Nephron progenitor cell (in vitro differentiated cells): ENCODE measurements around the gene FNDC8.

Experiments used
- DNase-seq: peaks from one replicate; pipeline ENCODE4 v3.0.0; 2021
- H3K27ac Mint-ChIP-seq: 2 replicates; pipeline ENCODE4 v1.8.0; 2021; ENCODE audit warnings: mild to moderate bottlenecking, moderate library complexity, mixed read lengths
- H3K27me3 Mint-ChIP-seq: 2 replicates; pipeline ENCODE4 v1.8.0; 2021; ENCODE audit warnings: mild to moderate bottlenecking, low read depth, mixed read lengths; ENCODE audit not compliant: poor library complexity
- H3K36me3 Mint-ChIP-seq: 2 replicates; pipeline ENCODE4 v1.8.0; 2021; ENCODE audit warnings: low read depth, mixed read lengths
- H3K4me1 Mint-ChIP-seq: 2 replicates; pipeline ENCODE4 v1.8.0; 2021; ENCODE audit warnings: mixed read lengths
- H3K4me3 Mint-ChIP-seq: 2 replicates; pipeline ENCODE4 v1.8.0; 2021; ENCODE audit warnings: mild to moderate bottlenecking, moderate library complexity, mixed read lengths
- H3K9me3 Mint-ChIP-seq: 2 replicates; pipeline ENCODE4 v1.8.0; 2021; ENCODE audit warnings: mild to moderate bottlenecking, moderate library complexity, mixed read lengths
- TF ChIP-seq, protein P1 (sequence below): fragments of 200-600 bp; sonication (generic); IDR thresholded peaks from 2 replicates; pipeline ENCODE4 v1.5.0; 2021; ENCODE audit warnings: antibody characterized with exemption

The FNDC8 gene

DNA sequence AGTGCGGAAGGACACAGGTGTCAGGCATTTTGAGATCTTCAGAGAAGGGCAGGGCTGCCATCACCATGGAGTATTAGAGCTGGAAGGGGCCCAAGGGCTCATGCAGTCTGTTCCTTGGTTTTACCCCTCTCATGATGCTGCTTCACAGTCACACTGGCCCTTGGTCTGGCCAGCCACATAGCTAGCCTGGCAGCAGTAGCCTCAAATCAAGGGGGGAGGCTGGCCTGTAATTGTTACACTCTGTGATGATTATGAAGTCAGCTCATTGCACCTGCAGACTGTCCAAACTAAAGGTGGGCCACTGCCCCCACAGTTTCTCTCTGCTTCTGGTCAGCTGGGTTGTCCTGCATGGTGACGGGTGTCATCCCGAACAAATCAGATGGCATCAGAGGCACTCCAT, at the start of gene FNDC8:
TSS of gene FNDC8 (plus strand) at position 301 of the 400 bp plus-strand sequence. CDS start at position 380, 79 bp downstream.
- Mint-ChIP-seq H3K9me3 (no peaks in the 10 kb centered on the region), H3K27me3 (peaks cover 34% of the 10 kb centered on the region), H3K27ac (no peak within 1 kb of the TSS), H3K4me1 (peaks cover 14% of the 10 kb centered on the region), H3K36me3 (peaks cover 5% of the 10 kb centered on the region), H3K4me3 (no peak within 1 kb of the TSS)
- TF ChIP-seq, protein P1, sequence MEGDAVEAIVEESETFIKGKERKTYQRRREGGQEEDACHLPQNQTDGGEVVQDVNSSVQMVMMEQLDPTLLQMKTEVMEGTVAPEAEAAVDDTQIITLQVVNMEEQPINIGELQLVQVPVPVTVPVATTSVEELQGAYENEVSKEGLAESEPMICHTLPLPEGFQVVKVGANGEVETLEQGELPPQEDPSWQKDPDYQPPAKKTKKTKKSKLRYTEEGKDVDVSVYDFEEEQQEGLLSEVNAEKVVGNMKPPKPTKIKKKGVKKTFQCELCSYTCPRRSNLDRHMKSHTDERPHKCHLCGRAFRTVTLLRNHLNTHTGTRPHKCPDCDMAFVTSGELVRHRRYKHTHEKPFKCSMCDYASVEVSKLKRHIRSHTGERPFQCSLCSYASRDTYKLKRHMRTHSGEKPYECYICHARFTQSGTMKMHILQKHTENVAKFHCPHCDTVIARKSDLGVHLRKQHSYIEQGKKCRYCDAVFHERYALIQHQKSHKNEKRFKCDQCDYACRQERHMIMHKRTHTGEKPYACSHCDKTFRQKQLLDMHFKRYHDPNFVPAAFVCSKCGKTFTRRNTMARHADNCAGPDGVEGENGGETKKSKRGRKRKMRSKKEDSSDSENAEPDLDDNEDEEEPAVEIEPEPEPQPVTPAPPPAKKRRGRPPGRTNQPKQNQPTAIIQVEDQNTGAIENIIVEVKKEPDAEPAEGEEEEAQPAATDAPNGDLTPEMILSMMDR = no peak
- DNase-seq = no peak

DNA sequence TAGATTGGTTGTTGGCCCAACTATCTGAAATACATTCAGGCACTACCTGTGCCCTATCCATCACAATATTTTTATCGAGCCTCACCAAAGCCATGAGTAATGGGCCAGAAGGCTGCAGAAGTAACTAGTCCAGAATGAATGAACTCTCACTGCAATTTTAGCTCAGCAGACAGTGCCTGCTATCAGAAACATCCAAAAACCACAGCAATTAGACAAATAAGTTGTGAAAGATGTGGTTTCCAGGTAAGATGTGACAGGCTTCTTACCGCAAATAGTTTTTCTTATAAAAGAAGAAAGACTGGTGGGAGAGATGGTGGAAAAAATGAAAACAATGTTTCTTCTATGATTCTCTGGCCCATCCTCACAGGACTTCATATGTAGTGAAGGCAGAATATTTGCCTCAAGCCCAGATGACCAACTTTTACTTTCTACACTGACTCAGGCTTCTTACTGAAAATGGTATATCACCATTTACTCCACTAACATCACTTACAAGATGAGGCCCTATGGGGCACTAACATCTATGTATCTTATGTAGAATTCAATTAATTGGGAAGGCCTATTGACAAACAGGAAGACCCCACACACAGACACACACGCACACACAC, 48.1 kb upstream of the FNDC8 start:
- TF ChIP-seq, protein P1 = no peak
- no peaks in the 10 kb centered on the region for H3K9me3 Mint-ChIP-seq
- H3K36me3 Mint-ChIP-seq = no peaks in the 10 kb centered on the region
- no peak for DNase-seq
- no peaks in the 10 kb centered on the region for H3K27me3 Mint-ChIP-seq
- peaks cover 12% of the 10 kb centered on the region for H3K4me1 Mint-ChIP-seq
- no peak overlapping the region for H3K27ac Mint-ChIP-seq
- H3K4me3 Mint-ChIP-seq = no peak overlapping the region

DNA sequence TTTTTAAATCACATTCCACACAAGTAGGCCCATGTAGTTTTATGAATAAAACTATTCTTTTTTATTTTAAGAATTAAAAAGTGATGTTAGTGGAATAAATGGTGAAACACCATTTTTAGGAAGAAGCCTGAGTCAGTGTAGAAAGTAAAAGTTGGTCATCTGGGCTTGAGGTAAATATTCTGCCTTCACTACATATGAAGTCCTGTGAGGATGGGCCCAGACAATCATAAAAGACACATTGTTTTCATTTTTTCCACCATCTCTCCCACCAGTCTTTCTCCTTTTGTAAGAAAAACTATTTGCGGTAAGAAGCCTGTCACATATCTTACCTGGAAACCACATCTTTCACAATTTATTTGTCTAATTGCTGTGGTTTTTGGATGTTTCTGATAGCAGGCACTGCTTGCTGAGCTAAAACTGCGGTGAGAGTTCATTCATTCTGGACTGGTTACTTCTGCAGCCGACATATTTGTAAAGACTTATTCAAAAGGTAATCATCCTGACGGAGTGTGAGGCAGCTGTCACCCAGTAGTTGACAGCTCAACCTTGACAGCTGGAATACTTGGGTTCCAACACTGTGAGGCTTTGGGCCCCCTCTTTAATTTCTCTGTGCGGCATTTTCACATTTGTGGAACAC, 47.3 kb upstream of the FNDC8 start:
- Mint-ChIP-seq H3K36me3 (no peaks in the 10 kb centered on the region), H3K4me3 (no peak overlapping the region), H3K27ac (no peak overlapping the region), H3K27me3 (no peaks in the 10 kb centered on the region), H3K4me1 (peaks cover 9% of the 10 kb centered on the region), H3K9me3 (no peaks in the 10 kb centered on the region)
- TF ChIP-seq, protein P1 = no peak
- DNase-seq = no peak

- DNase-seq = no peak
- Mint-ChIP-seq H3K4me3 (no peak overlapping the region), H3K36me3 (no peaks in the 10 kb centered on the region), H3K9me3 (no peaks in the 10 kb centered on the region), H3K27me3 (no peaks in the 10 kb centered on the region), H3K27ac (no peak overlapping the region), H3K4me1 (peaks cover 1% of the 10 kb centered on the region)
- TF ChIP-seq, protein P1 = no peak
Measured at GRCh38 chr17:35074711-35075707, 46.4 kb upstream of the FNDC8 start.

GRCh38 chr17:35076874-35077273, 44.5 kb upstream of the FNDC8 start:
- no peaks in the 10 kb centered on the region for H3K27me3 Mint-ChIP-seq
- TF ChIP-seq, protein P1 = no peak
- H3K9me3 Mint-ChIP-seq = no peaks in the 10 kb centered on the region

More at GRCh38 chr17:35076874-35077273, 44.5 kb upstream of the FNDC8 start:
- Mint-ChIP-seq H3K36me3 (no peaks in the 10 kb centered on the region), H3K4me3 (no peak overlapping the region), H3K27ac (no peak overlapping the region), H3K4me1 (no peaks in the 10 kb centered on the region)
- DNase-seq = no peak
